Activated naive CD4-positive, alpha-beta T cell treated with anti-CD3 and anti-CD28 coated beads, Interleukin-2, amount 50 U/mL, for 72 hours (primary cell): ENCODE data around the gene PRKCQ. TPM values are rescaled to one million over a fixed set of nuclear protein-coding genes. Genes with fewer than 3 reads are reported as not detected.
A peak's percentile ranks its signal among the peaks of the same experiment; 100 is the strongest.
"Not testable (repeated sequence)": the region's sequence is repeated elsewhere in the genome, so short reads cannot be mapped to it uniquely, and the experiment has no call there.

ENCODE experiments used
- ATAC-seq, 2 donors: fragments of 150-1000 bp; cut with Tn5 transposase; 2 replicates each; pipeline ENCODE4 v1.10.0; 2021; ENCODE audit warnings: mild to moderate bottlenecking in 2 of 2, moderate library complexity in 2 of 2
- DNase-seq, 2 donors: peaks; one replicate each; pipeline ENCODE4 v3.0.0; 2021 to 2022; ENCODE audit warnings: low spot score in 2 of 2
- H3K27ac Mint-ChIP-seq, 2 donors: one replicate each; pipeline ENCODE4 v1.8.0; 2022; ENCODE audit warnings: mild to moderate bottlenecking in 2 of 2, mixed read lengths in 2 of 2
- H3K36me3 Mint-ChIP-seq, 2 donors: one replicate each; pipeline ENCODE4 v1.8.0; 2022; ENCODE audit warnings: mixed read lengths in 2 of 2
- H3K9me3 Mint-ChIP-seq, 2 donors: one replicate each; pipeline ENCODE4 v1.8.0; 2022; ENCODE audit warnings: mixed read lengths in 2 of 2
- total RNA-seq, 2 donors: library from RNA; stranded (reverse); gene quantifications; one replicate each; pipeline ENCODE4 v1.2.3, GENCODE V29; 2022

Gene PRKCQ
- total RNA-seq, 2 donors from 2014 or later, result 27.5 to 48.4 TPM

DNA sequence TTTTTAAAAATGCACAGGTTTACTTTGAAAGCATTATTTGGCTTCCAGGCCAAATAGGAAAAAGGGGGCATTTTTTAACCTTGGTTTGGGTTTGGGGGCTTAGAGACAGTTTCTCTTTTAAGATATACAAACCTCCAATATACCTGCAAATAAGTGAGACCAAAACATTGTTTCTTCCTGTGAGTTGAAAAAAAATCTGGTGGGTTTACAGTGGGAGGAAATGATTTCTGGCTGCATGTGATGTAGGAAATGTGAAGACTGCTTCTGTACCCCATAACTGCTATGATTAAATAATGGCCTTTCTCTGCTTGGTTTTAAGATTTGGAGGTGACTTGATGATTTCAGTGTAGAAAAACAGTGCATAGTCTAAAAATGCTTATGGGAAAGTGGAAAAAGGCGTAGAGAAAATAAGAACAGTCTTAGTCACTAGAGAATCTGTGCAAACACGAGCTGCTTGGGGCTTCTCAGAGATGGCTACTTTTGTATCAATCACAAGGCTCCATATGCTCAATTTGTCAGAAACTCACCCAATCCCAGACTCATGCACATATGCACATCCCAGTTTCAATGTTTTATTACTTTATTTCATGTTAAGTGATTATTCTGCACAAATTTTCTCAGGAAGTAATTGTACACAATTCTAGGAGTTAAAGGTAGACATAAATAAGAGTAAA, 22.1 kb upstream of the PRKCQ start:
- ATAC-seq, result no peak
- DNase-seq, result no peak
- H3K36me3 Mint-ChIP-seq, result peaks cover 8 to 38% of the 10 kb centered on the region in 2 donors
- peaks cover 0 to 13% of the 10 kb centered on the region in 2 donors for H3K9me3 Mint-ChIP-seq
- peak overlapping the region in 1 of 2 donors; percentile 38 for H3K27ac Mint-ChIP-seq

DNA sequence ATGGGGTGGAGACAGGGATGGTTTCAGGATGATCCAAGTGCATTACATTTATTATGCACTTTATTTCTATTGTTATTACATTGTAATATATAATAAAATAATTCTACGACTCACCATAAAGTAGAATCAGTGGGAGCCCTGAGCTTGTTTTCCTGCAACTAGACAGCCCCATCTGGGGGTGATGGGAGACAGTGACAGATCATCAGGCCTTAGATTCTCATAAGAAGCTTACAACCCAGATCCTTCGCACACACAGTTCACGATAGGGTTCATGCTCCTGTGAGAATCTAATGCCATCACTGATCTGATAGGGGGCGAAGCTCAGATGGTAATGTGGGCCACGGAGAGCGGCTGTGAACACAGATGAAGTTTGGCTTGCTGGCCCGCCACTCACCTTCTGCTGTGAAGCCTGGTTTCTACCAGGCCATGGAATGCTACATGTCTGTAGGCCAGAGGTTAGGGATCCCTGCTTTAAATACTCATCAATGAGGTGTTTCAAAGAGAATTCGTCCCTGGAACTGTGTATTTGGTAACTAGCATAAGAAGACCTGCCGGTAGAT, 21.2 kb upstream of the PRKCQ start:
- peaks cover 8 to 34% of the 10 kb centered on the region in 2 donors for H3K36me3 Mint-ChIP-seq
- ATAC-seq (no peak), DNase-seq (no peak)

DNA sequence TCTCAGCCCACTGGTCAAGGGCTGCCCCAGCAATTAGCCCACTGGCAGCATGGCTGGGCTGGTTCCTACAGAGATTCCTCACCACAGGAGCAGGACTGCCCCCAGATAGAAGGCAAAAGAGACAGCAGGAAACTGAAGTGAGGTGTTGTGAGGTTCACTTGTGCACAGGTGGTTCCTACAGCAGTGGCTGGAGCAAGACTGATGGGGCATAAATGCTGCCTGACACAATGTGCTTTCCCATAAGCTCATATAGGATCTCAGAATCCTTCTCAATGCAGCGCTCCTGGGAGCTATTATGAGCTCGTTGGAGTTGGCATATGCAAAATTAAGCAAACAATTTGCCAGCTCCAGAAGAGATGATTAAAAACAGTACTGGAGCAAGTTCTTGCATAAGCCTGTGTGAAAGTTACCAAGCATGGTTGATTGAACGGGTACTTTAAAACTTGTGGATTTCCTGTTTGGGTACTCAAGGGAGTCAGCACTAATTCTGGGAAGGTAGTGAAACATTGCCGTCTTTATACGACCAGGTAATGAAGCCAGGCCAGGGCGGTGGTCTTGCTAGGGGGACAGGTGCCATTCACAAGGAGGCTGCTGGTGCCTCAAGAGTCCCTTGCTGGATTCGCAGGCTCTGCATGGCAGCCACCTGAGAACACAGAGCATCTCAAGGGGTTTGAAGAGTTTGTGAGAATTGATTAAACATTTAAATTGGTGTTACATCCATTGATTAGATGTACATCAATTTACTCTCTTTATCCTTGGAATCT, 20.3 kb upstream of the PRKCQ start:
- Mint-ChIP-seq H3K36me3 (peaks cover 8 to 25% of the 10 kb centered on the region in 2 donors), H3K27ac (peak overlapping the region; percentile 62 to 94), H3K9me3 (peaks cover 0 to 13% of the 10 kb centered on the region in 2 donors)
- DNase-seq (no peak), ATAC-seq (peak; percentile 68 to 69)

More for the DNA sequence above, 21.2 kb upstream of the PRKCQ start:
- H3K9me3 Mint-ChIP-seq, result peaks cover 0 to 13% of the 10 kb centered on the region in 2 donors
- H3K27ac Mint-ChIP-seq, result peak overlapping the region; percentile 50 to 84

DNA sequence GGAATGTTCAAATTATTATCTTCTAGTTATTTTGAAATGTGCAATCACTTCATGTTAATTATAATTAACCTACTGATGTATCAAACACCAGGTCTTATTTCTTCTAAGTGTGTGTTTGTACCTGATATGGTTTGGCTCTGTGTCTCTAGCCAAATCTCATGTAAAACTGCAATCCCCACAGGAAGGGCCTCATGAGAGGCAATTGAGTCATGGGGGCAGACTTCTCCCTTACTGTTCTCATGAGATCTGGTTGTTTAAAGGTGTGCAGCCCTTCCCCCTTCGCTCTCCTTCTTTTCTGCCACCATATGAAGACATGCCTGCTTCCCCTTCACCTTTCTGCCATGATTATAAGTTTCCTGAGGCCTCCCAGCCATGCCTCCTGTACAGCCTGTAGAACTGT, 18.6 kb upstream of the PRKCQ start:
- DNase-seq, result no peak
- peak overlapping the region in 1 of 2 donors; percentile 62 for H3K27ac Mint-ChIP-seq
- peaks cover 0 to 13% of the 10 kb centered on the region in 2 donors for H3K9me3 Mint-ChIP-seq
- peak in 1 of 2 donors; percentile 29 for ATAC-seq
- H3K36me3 Mint-ChIP-seq, result peaks cover 8 to 25% of the 10 kb centered on the region in 2 donors

- ATAC-seq (peak in 1 of 2 donors; percentile 31), DNase-seq (no peak)
- Mint-ChIP-seq H3K27ac (peak overlapping the region in 1 of 2 donors; percentile 76), H3K9me3 (peaks cover 0 to 13% of the 10 kb centered on the region in 2 donors), H3K36me3 (peaks cover 8 to 25% of the 10 kb centered on the region in 2 donors)
Observed at GRCh38 chr10:6597478-6597877, 17.4 kb upstream of the PRKCQ start.

GRCh38 chr10:6595499-6595898, 15.4 kb upstream of the PRKCQ start:
- peaks cover 0 to 13% of the 10 kb centered on the region in 2 donors for H3K9me3 Mint-ChIP-seq
- DNase-seq (no peak), ATAC-seq (peak in 1 of 2 donors; percentile 14)
- peak overlapping the region; percentile 65 to 79 for H3K27ac Mint-ChIP-seq
- H3K36me3 Mint-ChIP-seq, result peaks cover 8 to 31% of the 10 kb centered on the region in 2 donors

- H3K27ac Mint-ChIP-seq, result peak overlapping the region; percentile 90 to 98
- no peaks in the 10 kb centered on the region for H3K9me3 Mint-ChIP-seq
- peaks cover 25 to 34% of the 10 kb centered on the region in 2 donors for H3K36me3 Mint-ChIP-seq
- peak; percentile 64 to 74 for ATAC-seq
- no peak for DNase-seq
Observed at GRCh38 chr10:6593241-6593671, 13.2 kb upstream of the PRKCQ start.

DNA sequence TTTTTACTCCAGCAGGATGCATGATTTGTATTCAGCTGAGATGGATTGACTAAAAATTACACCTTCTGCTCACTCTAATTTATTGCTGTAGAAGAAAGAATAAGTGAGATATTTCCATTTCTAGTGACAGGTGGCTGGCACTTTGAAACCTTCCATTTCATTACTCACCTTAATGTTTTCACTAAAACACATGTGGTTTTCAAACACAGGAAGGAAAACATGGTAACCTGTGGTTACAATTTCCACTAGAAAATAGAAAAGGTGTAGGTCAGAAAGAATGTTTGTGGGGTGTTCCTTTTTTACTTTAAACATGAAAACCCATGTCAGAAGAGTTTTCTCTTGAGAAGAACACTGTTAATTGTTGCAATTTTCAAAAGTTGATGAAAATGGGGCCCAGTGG, 12.0 kb upstream of the PRKCQ start:
- Mint-ChIP-seq H3K27ac (peak overlapping the region; percentile 90 to 98), H3K36me3 (peaks cover 21 to 39% of the 10 kb centered on the region in 2 donors), H3K9me3 (no peaks in the 10 kb centered on the region)
- ATAC-seq, result peak; percentile 60 to 75
- DNase-seq, result no peak

GRCh38 chr10:6591668-6592067, 11.6 kb upstream of the PRKCQ start:
- H3K36me3 Mint-ChIP-seq, result peaks cover 21 to 41% of the 10 kb centered on the region in 2 donors
- DNase-seq (no peak), ATAC-seq (peak; percentile 19 to 52)
- no peaks in the 10 kb centered on the region for H3K9me3 Mint-ChIP-seq
- peak overlapping the region; percentile 90 to 98 for H3K27ac Mint-ChIP-seq

- DNase-seq (no peak), ATAC-seq (no peak)
- H3K9me3 Mint-ChIP-seq, result no peaks in the 10 kb centered on the region
- H3K36me3 Mint-ChIP-seq, result peaks cover 32 to 57% of the 10 kb centered on the region in 2 donors
- H3K27ac Mint-ChIP-seq, result peak overlapping the region; percentile 47 to 90
Observed at GRCh38 chr10:6590100-6590499, 10.0 kb upstream of the PRKCQ start.

- Mint-ChIP-seq H3K9me3 (no peaks in the 10 kb centered on the region), H3K27ac (peak overlapping the region; percentile 90 to 95), H3K36me3 (peaks cover 37 to 61% of the 10 kb centered on the region in 2 donors)
- no peak for DNase-seq
- ATAC-seq, result no peak
Observed at GRCh38 chr10:6589287-6590094, 9.4 kb upstream of the PRKCQ start.

GRCh38 chr10:6588845-6589244, 8.8 kb upstream of the PRKCQ start:
- Mint-ChIP-seq H3K27ac (peak overlapping the region; percentile 90 to 95), H3K36me3 (peaks cover 41 to 65% of the 10 kb centered on the region in 2 donors)
- DNase-seq, result no peak

GRCh38 chr10:6588082-6588481, 8.0 kb upstream of the PRKCQ start:
- Mint-ChIP-seq H3K9me3 (no peaks in the 10 kb centered on the region), H3K27ac (peak overlapping the region; percentile 90 to 95), H3K36me3 (peaks cover 49 to 72% of the 10 kb centered on the region in 2 donors)
- ATAC-seq, result no peak
- DNase-seq, result no peak

More at GRCh38 chr10:6588845-6589244, 8.8 kb upstream of the PRKCQ start:
- no peaks in the 10 kb centered on the region for H3K9me3 Mint-ChIP-seq
- no peak for ATAC-seq

DNA sequence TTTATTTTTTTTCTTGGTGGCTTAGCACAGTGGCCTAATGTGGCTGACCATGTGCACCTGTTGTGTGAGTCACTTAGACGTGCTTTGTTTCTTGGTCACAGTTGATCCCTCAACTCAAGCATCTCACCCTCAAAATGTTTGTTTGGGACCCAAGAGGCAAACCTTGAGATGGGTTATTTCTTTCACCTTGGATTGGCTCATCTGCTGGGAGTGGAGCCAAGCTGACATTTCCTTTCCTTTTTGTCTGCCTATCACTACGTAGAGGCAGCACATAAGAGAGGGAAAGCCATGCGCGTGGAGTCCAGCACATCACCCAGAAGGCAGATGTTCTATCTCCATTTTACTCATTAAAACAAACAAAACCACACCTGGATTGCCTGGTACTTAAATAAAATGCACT, 6.4 kb upstream of the PRKCQ start:
- ATAC-seq (peak; percentile 48 to 66), DNase-seq (no peak)
- H3K27ac Mint-ChIP-seq, result peak overlapping the region; percentile 91 to 98
- H3K9me3 Mint-ChIP-seq, result no peaks in the 10 kb centered on the region
- peaks cover 57 to 87% of the 10 kb centered on the region in 2 donors for H3K36me3 Mint-ChIP-seq

DNA sequence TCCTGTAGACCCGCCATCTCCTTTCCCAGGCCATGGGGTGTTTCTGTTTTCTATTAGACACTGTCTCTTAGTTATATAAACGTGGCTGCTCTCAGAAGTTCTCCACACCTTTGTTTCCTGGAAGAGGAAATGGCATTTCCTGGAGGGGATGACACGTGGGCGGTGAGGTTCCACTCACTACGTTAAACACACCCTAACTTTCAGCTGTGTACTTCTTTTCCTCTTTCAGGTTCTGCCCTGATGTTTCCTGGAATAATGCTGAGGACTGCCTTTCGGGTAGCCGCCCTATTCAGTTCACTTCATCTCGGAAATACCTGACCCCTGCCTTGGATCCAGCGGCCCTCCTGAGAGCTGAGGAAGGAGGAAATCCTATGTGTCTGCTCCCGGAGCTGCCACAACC, 3.4 kb upstream of the PRKCQ start:
- ATAC-seq (peak; percentile 4 to 25), DNase-seq (peak; percentile 62 to 70)
- peak overlapping the region; percentile 98 to 99 for H3K27ac Mint-ChIP-seq
- H3K9me3 Mint-ChIP-seq, result no peaks in the 10 kb centered on the region
- peaks cover 55 to 83% of the 10 kb centered on the region in 2 donors for H3K36me3 Mint-ChIP-seq

DNA sequence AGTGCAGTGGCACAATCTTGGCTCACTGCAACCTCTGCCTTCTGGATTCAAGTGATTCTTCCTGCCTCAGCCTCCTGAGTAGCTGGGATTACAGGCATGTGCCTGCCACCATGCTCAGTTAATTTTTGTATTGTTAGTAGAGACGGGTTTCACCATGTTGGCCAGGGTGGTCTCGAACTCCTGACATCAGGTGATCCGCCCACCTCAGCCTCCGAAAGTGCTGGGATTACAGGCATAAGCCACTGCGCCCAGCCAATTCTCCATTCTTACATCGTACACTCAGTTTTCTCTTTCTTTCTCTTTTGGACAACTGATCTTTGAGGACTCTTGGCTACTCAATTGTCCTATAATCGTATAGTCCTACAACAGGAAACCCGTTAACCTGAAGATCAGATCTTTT, 2.8 kb upstream of the PRKCQ start:
- Mint-ChIP-seq H3K36me3 (peaks cover 55 to 83% of the 10 kb centered on the region in 2 donors), H3K27ac (peak overlapping the region; percentile 98 to 99)
- not testable (repeated sequence) for DNase-seq, H3K9me3 Mint-ChIP-seq, ATAC-seq
